GM21447 (cell line): ENCODE data around the gene CUL5.

Source experiments
- ATAC-seq: cut with Tn5 transposase; IDR thresholded peaks from one replicate; pipeline ENCODE4 v1.9.1; 2021; ENCODE audit not compliant: unreplicated experiment

CUL5 gene

DNA sequence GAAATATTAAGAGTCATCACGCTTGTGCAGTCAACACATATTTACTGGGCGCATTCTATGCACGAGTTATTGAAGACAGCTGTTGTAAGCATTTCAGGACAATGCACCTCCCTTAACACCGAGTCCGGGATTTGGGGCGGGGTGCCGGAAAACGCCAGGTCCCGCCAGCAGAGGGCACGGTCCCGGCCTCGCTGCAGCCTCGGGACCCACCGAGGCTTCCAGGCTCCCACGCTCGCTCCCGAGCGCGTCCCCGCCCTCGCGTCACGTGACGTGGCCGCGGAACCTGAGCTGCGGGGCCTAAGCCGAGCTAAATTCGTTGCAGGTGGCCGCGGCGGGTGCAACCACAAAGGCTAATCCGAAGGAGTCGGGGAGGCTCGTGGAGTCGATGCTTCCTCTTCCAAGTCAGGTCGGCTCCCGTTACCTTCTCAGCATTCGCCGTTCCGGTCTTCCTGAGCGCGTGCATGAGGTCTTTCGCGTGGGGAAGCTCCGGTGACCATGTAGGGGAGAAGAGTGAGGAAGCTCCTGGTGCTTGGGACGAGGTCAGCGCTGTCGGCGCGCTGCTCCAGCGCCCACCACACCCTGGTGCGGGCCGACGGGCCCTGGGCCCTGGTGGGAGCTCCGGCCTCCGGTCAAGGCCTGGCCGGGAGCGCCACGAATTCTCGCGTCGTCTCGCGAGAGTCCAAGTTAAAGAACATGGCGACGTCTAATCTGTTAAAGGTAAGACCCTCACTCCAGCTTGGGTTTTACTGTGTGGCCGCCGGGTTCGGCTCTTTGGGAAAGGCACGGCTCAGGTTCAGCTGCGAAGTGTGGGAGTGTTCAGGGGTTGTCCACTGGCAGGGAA, at the start of gene CUL5:
TSS of gene CUL5 (plus strand) at position 243 of the 841 bp plus-strand sequence. CDS start at position 694, 451 bp downstream.
- peak; percentile 87 for ATAC-seq

DNA sequence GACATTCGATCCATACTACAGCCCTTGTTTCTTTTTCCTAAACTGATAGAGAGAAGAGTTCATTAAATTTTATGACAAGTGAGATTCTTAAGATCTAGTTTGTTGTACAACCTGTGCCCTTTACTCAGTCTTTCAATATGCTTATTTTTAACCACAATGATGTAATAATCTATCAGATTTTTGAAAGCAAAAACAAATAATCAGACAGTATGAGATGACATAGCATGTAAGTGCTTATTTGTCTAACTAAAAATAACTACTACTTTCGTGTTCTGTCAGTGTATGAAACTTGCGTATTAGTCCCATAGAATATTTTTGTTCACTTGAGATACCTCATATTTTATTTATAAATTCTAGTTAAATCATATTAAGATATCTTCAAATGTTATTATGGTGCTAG, 47.2 kb upstream of the CUL5 start:
- ATAC-seq = no peak

DNA sequence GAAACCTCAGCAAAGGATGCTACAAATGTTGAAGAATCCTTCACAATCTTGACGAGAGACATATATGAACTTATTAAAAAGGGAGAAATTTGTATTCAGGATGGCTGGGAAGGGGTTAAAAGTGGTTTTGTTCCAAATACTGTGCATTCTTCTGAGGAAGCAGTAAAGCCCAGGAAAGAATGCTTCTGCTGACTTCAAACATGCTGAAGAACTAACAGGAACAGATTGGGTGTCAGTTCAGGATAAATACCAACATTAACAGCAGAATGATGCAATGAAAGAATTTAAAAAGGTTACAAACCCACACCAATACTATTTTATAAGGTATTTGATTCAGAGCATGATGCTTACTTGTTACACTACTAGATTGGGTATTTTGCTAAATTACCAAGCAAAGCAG, 46.5 kb upstream of the CUL5 start:
- no peak for ATAC-seq

DNA sequence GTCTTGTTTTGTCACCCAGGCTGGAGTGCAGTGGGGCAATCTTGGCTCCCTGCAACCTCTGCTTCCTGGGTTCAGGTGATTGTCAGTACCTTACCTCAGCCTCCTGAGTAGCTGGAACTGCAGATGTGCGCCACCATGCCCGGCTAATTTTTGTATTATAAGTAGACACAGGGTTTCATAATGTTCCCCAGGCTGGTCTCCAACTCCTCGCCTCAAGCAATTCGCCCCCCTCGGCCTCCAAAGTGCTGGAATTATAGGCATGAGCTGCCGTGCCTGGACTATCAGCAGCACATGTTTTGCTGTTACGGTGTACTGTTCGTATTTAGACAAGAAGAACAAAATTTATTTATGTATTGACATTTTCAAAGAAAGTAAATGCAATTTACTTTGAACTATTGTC, 45.6 kb upstream of the CUL5 start:
- no peak for ATAC-seq

DNA sequence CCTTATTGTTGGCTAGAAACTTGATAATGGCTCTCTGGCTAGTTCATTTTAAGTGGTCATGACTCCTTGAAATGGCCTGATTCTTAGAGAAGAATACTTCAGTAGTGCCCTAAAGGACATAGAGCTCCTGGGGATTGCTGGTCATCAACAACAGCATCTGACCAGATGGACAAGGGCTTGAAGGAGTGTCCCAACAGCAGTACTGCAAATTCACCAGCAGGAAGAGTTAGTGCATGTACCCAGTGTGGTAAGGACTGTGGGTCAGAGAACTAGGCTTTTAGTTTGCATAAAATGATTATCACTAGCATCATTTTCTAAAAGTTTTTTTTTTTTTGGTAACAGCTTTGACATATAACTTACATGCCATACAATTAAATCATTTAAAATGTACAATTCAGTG, 39.5 kb upstream of the CUL5 start:
- ATAC-seq = no peak

DNA sequence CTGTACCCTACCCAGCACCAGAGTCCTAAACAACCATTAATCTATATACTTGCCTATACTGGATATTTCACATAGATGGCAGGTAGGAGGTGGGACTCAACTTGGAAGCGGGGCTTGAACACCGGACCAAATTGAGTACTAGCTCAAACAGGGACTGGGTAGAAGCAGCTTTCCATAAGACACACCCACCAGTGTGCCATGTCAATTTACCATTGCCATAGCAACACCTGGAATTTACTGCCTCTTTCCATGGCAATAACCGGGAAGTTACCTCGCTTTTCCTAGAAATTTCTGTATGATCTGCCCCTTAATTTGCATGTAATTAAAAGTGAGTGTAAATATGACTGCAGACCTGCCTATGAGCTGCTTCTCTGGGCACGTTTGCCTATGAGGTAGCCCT, 38.6 kb upstream of the CUL5 start:
- no peak for ATAC-seq

DNA sequence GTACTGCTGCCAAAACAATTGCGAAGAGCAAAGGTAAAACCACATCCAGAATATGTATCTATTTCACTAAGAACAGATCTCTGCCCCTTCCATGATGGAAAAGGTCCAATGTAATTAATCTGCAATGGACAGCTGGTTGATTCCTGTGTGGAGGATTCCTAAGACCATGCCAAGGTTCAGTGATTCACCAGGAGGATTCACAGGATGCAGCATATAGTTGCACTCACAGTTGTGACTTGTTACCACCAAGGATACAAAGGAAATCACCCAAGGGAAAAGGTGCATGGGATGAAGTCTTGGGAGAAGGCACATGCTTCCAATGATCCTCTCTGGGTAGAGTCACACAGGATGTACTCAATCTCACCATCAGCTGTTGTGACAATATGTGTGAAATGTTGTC, 35.1 kb upstream of the CUL5 start:
- ATAC-seq = no peak

DNA sequence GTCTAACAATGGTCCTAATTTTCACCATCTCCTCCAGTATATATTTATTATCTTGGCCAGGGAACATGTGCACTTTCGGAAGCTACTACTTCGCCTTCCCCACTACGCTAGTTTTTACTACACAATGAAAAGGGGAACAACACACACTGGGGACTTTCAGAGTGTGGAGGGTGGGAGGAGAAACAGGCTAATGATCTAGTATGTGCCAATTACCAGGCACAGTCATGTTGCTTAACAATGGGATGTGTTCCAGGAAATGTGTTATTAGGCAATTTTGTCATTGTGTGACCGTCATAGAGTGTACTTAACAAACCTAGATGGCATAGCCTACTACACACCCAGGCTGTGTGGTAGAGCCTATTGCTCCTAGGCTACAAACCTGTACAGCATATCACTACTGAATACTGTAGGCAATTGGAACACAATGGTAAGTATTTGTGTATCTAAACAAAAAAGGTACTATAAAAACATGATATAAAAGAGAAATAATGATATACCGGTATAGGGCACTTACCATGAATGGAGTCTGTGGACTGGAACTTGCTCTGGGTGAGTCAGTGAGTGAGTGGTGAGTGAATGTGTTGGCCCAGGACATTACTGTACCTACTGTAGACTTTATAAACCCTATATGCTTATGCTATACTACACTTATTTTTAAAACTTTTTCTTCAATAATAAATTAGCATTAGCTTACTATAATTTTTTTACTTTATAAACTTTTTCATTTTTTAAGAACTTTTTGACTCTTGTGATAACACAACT, 20.1 kb upstream of the CUL5 start:
- no peak for ATAC-seq

DNA sequence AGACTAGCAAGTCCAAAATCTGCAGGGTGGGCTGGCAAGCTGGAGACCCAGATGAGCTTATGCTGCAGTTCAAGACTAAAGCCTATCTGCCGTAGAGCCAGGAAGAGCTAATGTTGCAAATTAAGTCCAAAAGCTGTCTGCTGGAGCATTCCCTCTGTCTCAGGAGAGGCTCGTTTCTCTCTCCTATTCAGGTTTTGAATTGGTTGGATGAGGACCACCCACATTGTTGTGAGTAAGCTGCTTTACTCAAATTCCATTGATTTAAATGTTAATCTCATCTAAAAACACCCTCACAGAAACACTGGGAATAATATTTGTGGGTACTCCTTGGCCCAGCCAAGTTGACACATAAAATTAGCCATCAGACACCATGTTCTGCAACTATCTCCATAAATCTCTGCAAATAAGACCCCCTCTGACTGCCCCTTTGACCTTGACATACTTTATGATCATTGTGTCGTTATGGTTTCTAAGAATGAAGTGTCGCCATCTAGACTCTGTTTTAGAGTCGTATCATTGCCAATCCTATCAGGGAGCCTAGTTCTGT, 16.8 kb upstream of the CUL5 start:
- ATAC-seq = no peak

DNA sequence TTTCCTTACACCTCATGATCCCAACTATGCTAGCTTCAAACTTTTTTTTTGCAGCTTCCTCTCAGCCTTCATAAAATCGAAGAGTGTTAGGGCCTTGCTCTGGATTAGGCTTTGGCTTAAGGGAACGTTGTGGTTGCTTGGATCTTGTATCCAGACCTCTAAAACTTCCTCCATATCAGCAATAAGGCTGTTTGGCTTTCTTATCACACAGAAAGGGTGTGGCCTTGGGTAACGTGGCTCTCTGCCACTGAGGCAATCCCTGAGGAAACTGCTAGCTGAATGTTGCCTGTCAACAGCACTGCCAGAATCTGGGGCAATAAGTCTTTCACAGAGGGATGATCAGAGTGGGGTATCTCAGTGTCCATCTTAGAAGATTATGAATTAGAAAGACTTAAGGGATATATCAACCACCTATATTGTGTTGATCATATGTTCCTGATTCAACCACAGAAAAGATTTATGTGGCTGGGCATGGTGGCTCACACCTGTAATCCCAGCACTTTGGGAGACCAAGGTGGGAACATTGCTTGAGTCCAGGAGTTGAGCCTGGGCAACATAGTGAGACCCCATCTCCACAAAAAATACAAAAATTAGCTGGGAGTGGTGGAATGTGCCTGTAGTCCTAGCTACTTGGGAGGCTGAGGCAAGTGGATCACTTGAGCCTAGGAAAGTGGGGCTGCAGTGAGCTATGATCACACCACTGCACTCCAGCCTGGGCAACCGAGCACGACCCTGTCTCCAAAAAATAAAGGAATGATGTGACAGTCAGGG, 12.5 kb upstream of the CUL5 start:
- no peak for ATAC-seq

DNA sequence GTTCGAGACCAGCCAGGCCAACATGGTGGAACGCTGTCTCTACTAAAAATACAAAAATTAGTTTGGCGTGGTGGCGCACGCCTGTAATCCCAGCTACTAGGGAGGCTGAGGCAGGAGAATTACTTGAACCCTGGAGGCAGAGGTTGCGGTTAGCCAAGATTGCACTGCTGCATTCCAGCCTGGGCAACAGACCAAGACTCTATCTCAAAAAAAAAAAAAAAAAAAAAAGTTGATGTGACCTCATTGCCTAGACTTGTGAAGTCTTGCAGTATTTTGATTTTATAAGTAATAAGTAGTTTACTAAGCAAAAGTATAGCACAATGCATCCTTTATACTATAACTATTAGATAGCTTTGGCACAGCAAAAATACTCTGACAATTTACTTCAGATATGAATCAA, 9.9 kb upstream of the CUL5 start:
- no peak for ATAC-seq

DNA sequence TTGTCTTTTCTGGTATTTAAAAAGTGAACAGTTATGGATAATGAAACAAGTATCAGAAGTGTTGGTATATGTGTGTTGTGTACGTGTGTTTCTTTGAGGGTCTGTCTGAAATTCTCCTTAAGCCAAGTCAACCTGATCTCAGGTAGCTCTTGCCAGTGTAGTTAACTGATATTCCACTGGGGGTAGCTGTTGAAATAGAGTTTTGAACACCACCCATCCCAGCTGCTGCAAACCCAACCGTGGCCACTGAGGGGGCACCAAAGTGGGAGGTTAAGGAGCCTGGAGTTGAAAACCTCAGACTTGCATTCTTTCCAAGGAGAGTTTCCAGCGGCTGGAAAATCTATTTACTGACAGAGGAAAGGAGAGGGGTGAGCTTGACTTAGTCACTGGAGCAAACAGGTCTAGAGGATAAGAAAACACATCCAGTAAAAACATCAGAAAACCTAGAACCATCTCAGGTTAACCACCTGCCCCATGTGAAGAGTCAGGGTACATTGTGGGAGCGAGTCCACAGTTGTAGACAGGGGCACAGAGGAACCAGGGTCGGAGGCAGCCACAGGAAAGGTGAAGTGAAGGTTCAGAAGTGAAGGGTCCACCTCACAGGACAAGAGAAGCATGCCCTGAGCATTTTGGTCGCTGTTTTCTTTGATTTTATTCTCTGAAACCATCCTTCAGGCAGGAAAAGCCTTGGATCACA, 8.8 kb upstream of the CUL5 start:
- peak; percentile 91 for ATAC-seq

DNA sequence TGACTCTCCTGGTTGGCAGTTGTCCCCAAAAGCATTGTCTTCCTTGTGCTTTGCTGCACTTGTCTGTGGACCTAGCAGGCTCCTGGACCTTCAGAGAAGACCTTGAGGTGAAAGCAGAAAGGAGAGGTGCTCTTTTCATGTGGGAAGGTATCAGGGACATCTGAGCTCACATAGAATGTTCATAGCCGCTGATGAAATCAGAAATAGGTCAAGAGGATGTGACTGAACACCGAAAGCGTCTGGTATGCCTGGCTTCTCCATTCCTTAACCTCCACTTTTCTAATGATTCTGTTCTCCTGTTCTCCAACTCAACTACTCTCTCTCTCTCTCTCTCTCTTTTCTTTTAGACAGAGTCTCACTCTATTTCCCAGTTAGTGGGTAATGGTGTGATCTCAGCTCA, 6.2 kb upstream of the CUL5 start:
- ATAC-seq = no peak

DNA sequence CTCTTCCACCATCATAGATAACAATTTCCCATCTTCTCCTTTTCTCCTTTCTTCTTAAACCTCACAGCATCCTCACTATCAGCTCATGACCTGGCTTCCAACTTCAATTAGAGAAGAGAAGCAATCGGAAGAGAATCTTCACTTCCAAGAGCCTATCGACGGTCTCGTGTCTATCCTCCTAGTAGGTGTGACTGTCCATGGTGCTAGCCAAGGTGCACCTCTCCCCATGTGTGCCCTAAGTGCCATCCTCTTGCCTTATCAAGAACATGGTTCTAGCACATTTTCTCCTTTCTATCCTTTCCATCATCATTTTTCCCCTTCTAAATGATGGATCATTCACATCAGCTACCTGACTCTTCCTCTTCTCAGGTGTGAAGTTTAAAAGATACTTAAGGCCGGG, 5.1 kb upstream of the CUL5 start:
- no peak for ATAC-seq

DNA sequence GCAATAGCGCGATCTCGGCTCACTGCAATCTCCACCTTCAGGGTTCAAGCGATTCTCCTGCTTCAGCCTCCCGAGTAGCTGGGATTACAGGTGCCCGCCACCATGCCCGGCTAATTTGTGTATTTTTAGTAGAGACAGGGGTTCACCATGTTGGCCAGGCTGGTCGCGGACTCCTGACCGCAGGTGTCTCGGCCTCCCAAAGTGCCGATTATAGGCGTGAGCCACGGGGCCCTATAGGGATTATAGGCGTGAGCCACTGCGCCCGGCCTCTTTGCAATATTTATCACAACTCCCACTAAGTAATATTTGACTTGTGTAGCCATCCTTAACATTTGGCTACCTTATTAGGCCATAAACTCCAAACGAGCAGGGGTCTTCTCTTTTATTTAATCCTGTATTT, 879 bp upstream of the CUL5 start:
- ATAC-seq = no peak

DNA sequence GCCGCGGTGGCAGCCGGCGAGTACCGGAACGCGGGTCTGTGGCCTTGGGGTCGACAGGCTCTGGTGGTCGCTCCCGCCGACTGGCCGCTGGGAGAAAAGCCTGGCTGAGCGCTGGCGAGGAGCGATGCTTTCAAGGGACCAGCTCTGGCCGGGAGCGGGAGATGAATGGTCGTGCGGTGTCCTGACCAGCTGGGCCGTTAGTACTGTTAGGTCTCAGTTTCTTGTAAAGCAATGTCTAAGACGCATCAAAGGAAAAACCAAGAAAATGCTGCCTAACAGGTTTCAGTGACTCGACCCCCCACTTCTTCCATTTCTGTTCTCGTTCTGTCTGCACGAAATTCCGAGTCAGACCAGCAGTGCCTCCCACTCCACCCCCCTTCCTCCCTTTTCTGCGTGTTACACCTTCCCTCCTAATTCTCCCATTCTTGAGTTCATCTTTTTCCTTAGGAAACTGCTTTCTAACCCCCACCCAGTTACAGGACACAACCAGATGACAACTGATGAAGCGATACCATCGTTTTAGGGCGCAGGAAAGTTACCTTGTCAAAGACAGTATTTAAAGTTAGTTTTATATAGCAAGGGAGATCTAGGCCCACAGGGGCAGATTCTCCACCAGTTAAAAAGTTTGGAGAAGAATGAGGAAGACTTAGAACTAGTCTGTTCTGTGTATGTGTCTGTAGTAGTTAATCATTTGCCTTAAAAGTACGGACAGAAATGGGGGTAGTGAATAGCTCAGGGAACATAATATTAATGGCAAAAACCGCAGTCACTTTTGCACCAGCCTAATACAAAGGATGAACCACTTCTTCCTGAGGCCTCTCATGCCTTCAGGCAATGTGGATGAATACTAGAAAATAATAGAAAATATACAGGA, 1.0 kb downstream of the CUL5 start:
- peak; percentile 11 for ATAC-seq

DNA sequence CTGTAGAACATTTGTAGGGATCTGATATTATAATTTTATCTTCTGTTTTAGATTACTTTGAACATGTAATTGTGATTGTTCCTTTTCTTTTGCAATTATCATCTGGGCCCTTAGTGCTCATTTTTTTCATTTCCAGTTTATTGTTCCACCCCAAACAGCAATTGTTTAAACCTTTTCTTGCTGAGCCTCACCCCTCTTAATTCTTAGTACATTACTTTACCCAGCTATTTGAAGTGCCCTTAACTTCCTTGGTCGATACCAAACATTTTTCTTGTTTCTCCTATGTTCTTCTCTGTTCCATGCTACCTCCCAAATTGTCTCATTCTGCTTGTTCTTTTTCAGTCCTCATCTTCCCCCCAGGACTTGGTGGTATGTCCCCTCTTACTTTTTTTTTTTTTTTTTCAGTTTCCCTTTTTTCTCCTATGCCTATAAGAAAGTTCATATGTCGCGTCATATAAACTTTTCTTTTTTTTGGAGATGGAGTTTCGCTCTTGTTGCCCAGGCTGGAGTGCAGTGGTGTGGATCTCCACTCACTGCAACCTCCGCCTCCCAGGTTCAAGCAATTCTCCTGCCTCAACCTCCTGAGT, 3.5 kb downstream of the CUL5 start:
- ATAC-seq = no peak

DNA sequence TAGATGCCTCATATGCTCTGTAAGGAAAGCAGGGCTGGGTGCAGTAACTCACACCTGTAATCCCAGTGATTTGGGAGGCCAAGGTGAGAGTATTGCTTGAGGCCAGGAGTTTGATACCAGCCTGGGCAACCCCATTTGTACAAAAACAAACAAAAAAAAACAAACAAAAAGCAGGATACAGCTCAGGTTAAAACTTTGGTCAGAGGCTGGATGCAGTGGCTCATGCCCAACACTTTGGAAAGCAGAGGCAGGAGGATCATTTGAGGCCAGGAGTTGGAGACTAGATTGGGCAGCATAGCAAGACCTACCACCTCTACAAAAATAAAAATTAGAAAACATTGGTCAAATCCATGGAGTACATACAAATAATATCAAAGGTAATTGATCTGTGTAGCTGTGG, 7.9 kb downstream of the CUL5 start:
- no peak for ATAC-seq

DNA sequence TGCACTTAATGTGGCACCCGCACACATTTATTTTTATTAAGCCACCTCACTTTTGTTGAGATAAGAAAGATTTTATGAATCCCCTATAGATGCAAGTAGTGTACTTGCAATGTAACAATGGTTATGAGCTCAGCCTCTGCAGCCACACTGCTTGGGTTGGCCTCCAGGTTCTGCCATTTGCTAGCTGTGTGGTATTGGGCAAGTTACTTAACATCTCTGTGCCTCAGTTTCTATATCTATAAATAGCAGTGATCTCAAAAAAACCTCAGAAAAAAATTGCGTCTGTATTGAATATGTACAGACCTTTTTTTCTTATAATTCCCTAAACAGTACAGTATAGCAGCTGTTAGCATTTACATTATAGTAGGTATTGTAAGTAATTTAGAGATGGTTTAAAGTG, 10.0 kb downstream of the CUL5 start:
- no peak for ATAC-seq
